ENCODE measurements around the gene FAM24B.

Gene FAM24B

GRCh38 chr10:122838880-122839279 is 40.5 kb downstream of the FAM24B start:
- no peak for DNase-seq (ENCODE audit: extremely low read depth, low read depth)
- no peak overlapping the region for H3K4me3 ChIP-seq (replicated peaks; ENCODE audit: low read depth, low read length)
- TF ChIP-seq CTCF (IDR thresholded peaks at IDR 0.05; ENCODE audit: low read depth, low read length, missing control alignments), result no peak

GRCh38 chr10:122835908-122836307 is 43.5 kb downstream of the FAM24B start:
- no peak for DNase-seq (ENCODE audit: extremely low read depth, low read depth)
- no peak overlapping the region for H3K4me3 ChIP-seq (replicated peaks; ENCODE audit: low read depth, low read length)
- no peak for TF ChIP-seq CTCF (IDR thresholded peaks at IDR 0.05; ENCODE audit: low read depth, low read length, missing control alignments)

GRCh38 chr10:122830965-122831353 is 48.4 kb downstream of the FAM24B start:
- no peak for TF ChIP-seq CTCF (IDR thresholded peaks at IDR 0.05; ENCODE audit: low read depth, low read length, missing control alignments)
- no peak for DNase-seq (ENCODE audit: extremely low read depth, low read depth)
- no peak overlapping the region for H3K4me3 ChIP-seq (replicated peaks; ENCODE audit: low read depth, low read length)

GRCh38 chr10:122830273-122830964 is 49.0 kb downstream of the FAM24B start:
- TF ChIP-seq CTCF (IDR thresholded peaks at IDR 0.05; ENCODE audit: low read depth, low read length, missing control alignments), result no peak
- no peak for DNase-seq (ENCODE audit: extremely low read depth, low read depth)
- H3K4me3 ChIP-seq (replicated peaks; ENCODE audit: low read depth, low read length), result no peak overlapping the region

- DNase-seq (ENCODE audit: extremely low read depth, low read depth), result no peak
- no peak for TF ChIP-seq CTCF (IDR thresholded peaks at IDR 0.05; ENCODE audit: low read depth, low read length, missing control alignments)
- H3K4me3 ChIP-seq (replicated peaks; ENCODE audit: low read depth, low read length), result no peak overlapping the region
Measured at GRCh38 chr10:122829454-122829853, 49.9 kb downstream of the FAM24B start.

GRCh38 chr10:122828716-122829255 is 50.6 kb downstream of the FAM24B start:
- no peak for TF ChIP-seq CTCF (IDR thresholded peaks at IDR 0.05; ENCODE audit: low read depth, low read length, missing control alignments)
- H3K4me3 ChIP-seq (replicated peaks; ENCODE audit: low read depth, low read length), result no peak overlapping the region
- no peak for DNase-seq (ENCODE audit: extremely low read depth, low read depth)

DNA sequence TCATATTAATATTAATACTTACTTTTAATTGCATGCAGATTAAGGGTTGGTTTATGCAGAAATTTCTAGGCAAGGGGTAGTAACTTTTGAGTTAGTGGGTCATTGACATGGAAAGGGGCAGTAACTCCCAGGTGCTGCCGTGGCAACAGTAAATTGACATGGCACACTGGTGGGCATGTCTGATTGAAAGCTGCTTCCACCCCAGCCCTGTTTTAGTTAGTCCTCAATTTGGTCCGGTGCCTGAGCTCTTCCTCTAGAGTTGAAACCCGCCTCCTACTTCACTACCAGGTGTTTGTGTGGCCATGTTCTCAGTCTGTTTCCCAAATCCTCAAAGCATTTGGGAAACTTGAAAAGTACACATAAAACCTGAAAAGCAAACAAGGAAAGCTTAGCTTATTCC is 52.1 kb downstream of the FAM24B start:
- no peak for TF ChIP-seq CTCF (IDR thresholded peaks at IDR 0.05; ENCODE audit: low read depth, low read length, missing control alignments)
- no peak for DNase-seq (ENCODE audit: extremely low read depth, low read depth)
- H3K4me3 ChIP-seq (replicated peaks; ENCODE audit: low read depth, low read length), result no peak overlapping the region

Data from HFF-Myc (cell line).